HEK293 (cell line): ENCODE data around the gene CPD.

Source experiments
- CTCF ChIA-PET: fragments of 350-600 bp; formaldehyde crosslinking; extraction: SDS; loops from one replicate; lab custom pipeline; 2021; ENCODE audit warnings: antibody characterized with exemption; lab: Yijun Ruan, JAX
- POLR2A ChIA-PET: fragments of 300-600 bp; formaldehyde crosslinking; extraction: SDS; loops from one replicate; lab custom pipeline; 2020; ENCODE audit warnings: antibody characterized with exemption, inconsistent platforms; lab: Yijun Ruan, JAX
- H3K27ac ChIP-seq: fragments of 200-500 bp; sonication (Bioruptor generic); 2 replicates; pipeline ENCODE4 v1.5.1; 2014; ENCODE audit warnings: low read depth, low read length, control low read depth, inconsistent platforms; ENCODE audit errors: extremely low read depth
- H3K36me3 ChIP-seq, 2 experiments: fragments of 200-500 bp in 1 of 2; sonication (Bioruptor generic) in 1 of 2; 1 replicate in 1 of 2; 2 replicates in 1 of 2; pipeline ENCODE4 v1.5.1; 2014 to 2017; ENCODE audit warnings: inconsistent platforms in 2 of 2, low read length in 2 of 2; ENCODE audit not compliant: control insufficient read depth in 2 of 2, insufficient read depth in 1 of 2
- H3K4me1 ChIP-seq: fragments of 200-500 bp; sonication (Bioruptor generic); 2 replicates; pipeline ENCODE4 v1.5.1; 2014; ENCODE audit warnings: mild to moderate bottlenecking, low read length, inconsistent platforms; ENCODE audit not compliant: control insufficient read depth, insufficient read depth
- H3K4me3 ChIP-seq: 2 replicates; pipeline ENCODE4 v1.5.1; 2011; ENCODE audit warnings: low read depth, mild to moderate bottlenecking, control low read depth, low read length, moderate library complexity
- H3K9me3 ChIP-seq: fragments of 200-500 bp; sonication (Bioruptor generic); 2 replicates; pipeline ENCODE4 v1.5.1; 2014; ENCODE audit warnings: low read depth, low read length, inconsistent platforms; ENCODE audit not compliant: control insufficient read depth, insufficient read depth
- FEZF1 ChIP-seq: fragments of 450-650 bp; formaldehyde crosslinking; IDR thresholded peaks from 2 replicates; pipeline ENCODE4 v1.5.1; 2016; ENCODE audit warnings: missing biosample characterization, missing genetic modification characterization
- GFI1B ChIP-seq: fragments of 450-650 bp; formaldehyde crosslinking; IDR thresholded peaks from 2 replicates; pipeline ENCODE4 v1.5.1; 2016; ENCODE audit warnings: missing biosample characterization, missing genetic modification characterization
- GLI4 ChIP-seq: fragments of 450-650 bp; formaldehyde crosslinking; IDR thresholded peaks from 2 replicates; pipeline ENCODE4 v1.5.1; 2016; ENCODE audit warnings: missing biosample characterization, missing genetic modification characterization
- GLIS1 ChIP-seq: fragments of 450-650 bp; formaldehyde crosslinking; IDR thresholded peaks from 2 replicates; pipeline ENCODE4 v1.5.1; 2016; ENCODE audit warnings: missing biosample characterization, missing genetic modification characterization
- PRDM1 ChIP-seq: fragments of 450-650 bp; formaldehyde crosslinking; IDR thresholded peaks from 2 replicates; pipeline ENCODE4; 2016; ENCODE audit warnings: missing biosample characterization, missing genetic modification characterization
- SALL2 ChIP-seq: fragments of 450-650 bp; formaldehyde crosslinking; IDR thresholded peaks from 2 replicates; pipeline ENCODE4 v1.5.0; 2017; ENCODE audit warnings: missing biosample characterization, mild to moderate bottlenecking, missing genetic modification characterization, borderline replicate concordance
- SP2 ChIP-seq: fragments of 450-650 bp; formaldehyde crosslinking; IDR thresholded peaks from 2 replicates; pipeline ENCODE4 v1.5.1; 2016; ENCODE audit warnings: missing biosample characterization, missing genetic modification characterization
- SP3 ChIP-seq: fragments of 450-650 bp; formaldehyde crosslinking; IDR thresholded peaks from 2 replicates; pipeline ENCODE4 v1.5.1; 2016; ENCODE audit warnings: missing biosample characterization, missing genetic modification characterization
- ZBTB1 ChIP-seq: fragments of 450-650 bp; formaldehyde crosslinking; IDR thresholded peaks from 2 replicates; pipeline ENCODE4 v1.5.1; 2016; ENCODE audit warnings: missing biosample characterization, missing genetic modification characterization
- ZBTB11 ChIP-seq: fragments of 450-650 bp; formaldehyde crosslinking; conservative IDR thresholded peaks from 2 replicates; pipeline ENCODE4 v1.5.1; 2016; ENCODE audit warnings: low read depth, missing biosample characterization, missing genetic modification characterization
- ZBTB17 ChIP-seq: fragments of 450-650 bp; formaldehyde crosslinking; IDR thresholded peaks from 2 replicates; pipeline ENCODE4 v1.5.1; 2016; ENCODE audit warnings: missing biosample characterization, missing genetic modification characterization
- ZBTB26 ChIP-seq: fragments of 450-650 bp; formaldehyde crosslinking; optimal IDR thresholded peaks from 2 replicates; pipeline ENCODE3; 2016; ENCODE audit warnings: missing biosample characterization, mild to moderate bottlenecking, missing genetic modification characterization
- ZBTB6 ChIP-seq: fragments of 450-650 bp; formaldehyde crosslinking; IDR thresholded peaks from 2 replicates; pipeline ENCODE4 v1.5.1; 2017; ENCODE audit warnings: missing biosample characterization, missing genetic modification characterization
- ZFP41 ChIP-seq: fragments of 450-650 bp; formaldehyde crosslinking; IDR thresholded peaks from 2 replicates; pipeline ENCODE4 v1.5.1; 2016; ENCODE audit warnings: missing biosample characterization, missing genetic modification characterization, borderline replicate concordance
- ZIC2 ChIP-seq: fragments of 450-650 bp; formaldehyde crosslinking; IDR thresholded peaks from 2 replicates; pipeline ENCODE4 v1.5.1; 2016; ENCODE audit warnings: missing biosample characterization, missing genetic modification characterization
- ZNF121 ChIP-seq: fragments of 450-650 bp; formaldehyde crosslinking; IDR thresholded peaks from 2 replicates; pipeline ENCODE4 v1.5.1; 2016; ENCODE audit warnings: missing biosample characterization, missing genetic modification characterization
- ZNF416 ChIP-seq: fragments of 450-650 bp; formaldehyde crosslinking; IDR thresholded peaks from 2 replicates; pipeline ENCODE4 v1.5.1; 2016; ENCODE audit warnings: missing biosample characterization, missing genetic modification characterization
- ZNF521 ChIP-seq: fragments of 450-650 bp; formaldehyde crosslinking; IDR thresholded peaks from 2 replicates; pipeline ENCODE4 v1.5.1; 2017; ENCODE audit warnings: missing biosample characterization, mild to moderate bottlenecking, missing genetic modification characterization
- ZNF701 ChIP-seq: fragments of 450-650 bp; formaldehyde crosslinking; IDR thresholded peaks from 2 replicates; pipeline ENCODE4 v1.5.1; 2016; ENCODE audit warnings: missing biosample characterization, missing genetic modification characterization
- ZSCAN30 ChIP-seq: fragments of 450-650 bp; IDR thresholded peaks from 2 replicates; pipeline ENCODE4 v1.5.1; 2018; ENCODE audit warnings: missing biosample characterization, mild to moderate bottlenecking, missing genetic modification characterization, moderate library complexity

The CPD gene

GRCh38 chr17:30472238-30472890 lies 93.6 kb downstream of the CPD start:
- CTCF ChIA-PET, result interaction anchor here (0.6 to 0.8 kb wide), 3 partner anchors 81 to 165 kb away, joined by 3 to 4 read pairs (median 3); no protein-coding TSS in a partner anchor

GRCh38 chr17:30475206-30475605 lies 96.5 kb downstream of the CPD start:
- TF ChIP-seq GLIS1 (tag by site-specific recombination) (peak; percentile 65), ZIC2 (tag by site-specific recombination) (peak; percentile 72), SP3 (tag by site-specific recombination) (no peak), ZNF121 (no peak)
- Histone ChIP-seq H3K27ac (no peak overlapping the region), H3K4me3 (no peak overlapping the region), H3K4me1 (peaks cover 5% of the 10 kb centered on the region; the same call in 1 of the 2 replicates), H3K9me3 (no peaks in the 10 kb centered on the region), H3K36me3 (peaks cover 15 to 18% of the 10 kb centered on the region in 2 experiments)
- CTCF ChIA-PET, result interaction anchor here (0.6 to 3.3 kb wide), 2 partner anchors 10 to 719 kb away, joined by 4 to 60 read pairs; no protein-coding TSS in a partner anchor
- POLR2A ChIA-PET, result no interaction called here

More at GRCh38 chr17:30472238-30472890, 93.6 kb downstream of the CPD start:
- POLR2A ChIA-PET, result no interaction called here
- TF ChIP-seq ZNF701 (tag by site-specific recombination), result no peak
- peak; percentile 86 for TF ChIP-seq ZBTB17 (tag by site-specific recombination)
- peak; percentile 26; the same call in 1 of the 2 replicates for TF ChIP-seq PRDM1 (tag by site-specific recombination)
- Histone ChIP-seq H3K4me1 (peaks cover 5% of the 10 kb centered on the region; the same call in 1 of the 2 replicates), H3K4me3 (no peak overlapping the region), H3K9me3 (no peaks in the 10 kb centered on the region), H3K36me3 (peaks cover 0 to under 1% of the 10 kb centered on the region in 2 experiments; a peak in 2 of 3 replicates), H3K27ac (no peak overlapping the region)

GRCh38 chr17:30476726-30477082 lies 98.0 kb downstream of the CPD start:
- TF ChIP-seq GFI1B (tag by site-specific recombination) (no peak), ZBTB6 (tag by site-specific recombination) (peak; percentile 100)
- ChIA-PET POLR2A (interaction anchor here (0.5 to 1.3 kb wide), 9 partner anchors 12 to 347 kb away, joined by 3 to 7 read pairs (median 3); no protein-coding TSS in a partner anchor), CTCF (interaction anchor here (0.6 to 3.3 kb wide), 30 partner anchors 8 to 950 kb away, joined by 3 to 60 read pairs (median 3); no protein-coding TSS in a partner anchor)
- peak overlapping the region; percentile 77; the same call in 1 of the 2 replicates for H3K27ac ChIP-seq
- H3K4me3 ChIP-seq, result peak overlapping the region; percentile 20
- peaks cover 30 to 32% of the 10 kb centered on the region in 2 experiments for H3K36me3 ChIP-seq
- no peaks in the 10 kb centered on the region for H3K9me3 ChIP-seq
- H3K4me1 ChIP-seq, result peaks cover 5% of the 10 kb centered on the region; the same call in 1 of the 2 replicates

- POLR2A ChIA-PET, result interaction anchor here (0.8 to 1.3 kb wide), 7 partner anchors 12 to 185 kb away, joined by 3 to 7 read pairs (median 3); no protein-coding TSS in a partner anchor
- CTCF ChIA-PET, result interaction anchor here (0.6 to 3.3 kb wide), 32 partner anchors 8 to 950 kb away, joined by 3 to 60 read pairs (median 3); no protein-coding TSS in a partner anchor
- Histone ChIP-seq H3K4me3 (peak within 1 kb of the TSS; percentile 73), H3K27ac (peak within 1 kb of the TSS; percentile 77), H3K9me3 (no peaks in the 10 kb centered on the region), H3K36me3 (peaks cover 32 to 37% of the 10 kb centered on the region in 2 experiments), H3K4me1 (peaks cover 5% of the 10 kb centered on the region; the same call in 1 of the 2 replicates)
- TF ChIP-seq SP2 (peak; percentile 68), FEZF1 (tag by site-specific recombination) (no peak), ZBTB11 (tag by site-specific recombination) (peak; percentile 98), GLI4 (0 out of 2 replicates have a peak, but pooled peaks have one; percentile 58), ZSCAN30 (tag by site-specific recombination) (no peak), ZNF416 (tag by site-specific recombination) (no peak), SALL2 (tag by site-specific recombination) (no peak), ZBTB1 (tag by site-specific recombination) (0 out of 2 replicates have a peak, but pooled peaks have one; percentile 11), ZNF521 (tag by site-specific recombination) (no peak), ZFP41 (tag by site-specific recombination) (no peak), ZBTB26 (tag by site-specific recombination) (peak; percentile 42)
Observed at GRCh38 chr17:30477083-30477773, 98.5 kb downstream of the CPD start, which contains the start of gene GOSR1. Gene GOSR1 (plus strand): TSS chr17:30477408. CDS start chr17:30477434, 26 bp downstream.
